ENCODE measurements around the gene DDHD1.

GRCh38 chr14:53038629-53039028, 114.5 kb downstream of the DDHD1 start:
- TF ChIP-seq CTCF (IDR thresholded peaks at IDR 0.05; ENCODE audit: insufficient read depth, low read length), result no peak
- no peak for TF ChIP-seq POLR2AphosphoS5 (IDR thresholded peaks at IDR 0.05; ENCODE audit: low read depth)
- no peak for TF ChIP-seq REST (IDR thresholded peaks at IDR 0.05; ENCODE audit: insufficient replicate concordance, low read depth)
- TF ChIP-seq SPI1 (IDR thresholded peaks at IDR 0.05; ENCODE audit: borderline replicate concordance, low read depth), result no peak
- TF ChIP-seq GABPA (IDR thresholded peaks at IDR 0.05; ENCODE audit: low read depth), result no peak

All from HL-60 (cell line).